ENCODE data around the gene TSPO.
"Not testable (repeated sequence)": the region's sequence is repeated elsewhere in the genome, so short reads cannot be mapped to it uniquely, and the experiment has no call there.

Gene TSPO

DNA sequence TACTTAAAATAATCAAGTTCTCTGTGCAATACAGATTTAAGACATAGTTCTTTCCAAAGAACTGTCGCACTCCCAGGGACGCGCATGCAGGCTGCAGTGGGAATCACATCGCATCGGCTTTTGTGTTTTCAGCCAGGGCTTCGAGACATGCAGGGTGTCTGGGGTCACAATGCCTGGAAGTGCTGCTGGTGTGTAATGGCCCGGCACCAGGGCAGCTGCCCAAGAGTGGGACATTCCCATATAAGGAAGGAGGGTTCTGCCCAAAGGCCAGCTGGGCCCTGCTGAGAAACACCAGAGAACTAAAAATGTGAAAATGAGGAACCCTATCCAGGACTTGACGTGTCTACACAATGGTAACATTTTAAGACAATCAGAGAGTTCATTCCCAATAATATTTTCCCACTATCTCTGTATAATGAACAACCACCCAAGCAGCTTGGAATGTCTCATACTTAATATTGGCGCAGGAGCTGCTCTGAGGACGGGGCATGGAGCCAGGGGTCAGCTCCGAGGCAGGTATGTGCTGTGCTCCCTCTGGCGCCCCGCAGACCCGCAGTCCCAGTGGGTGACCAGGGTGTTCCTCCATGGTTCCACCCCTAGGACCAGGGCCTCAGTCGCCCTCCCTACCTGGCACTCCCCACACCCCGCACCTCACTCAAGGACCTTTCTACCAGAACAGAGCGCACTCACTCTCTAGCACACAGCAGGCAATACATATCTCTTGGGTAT, 19.4 kb upstream of the TSPO start:
- DNase-seq (ENCODE audit: low read depth in 2 of 2): no peak

DNA sequence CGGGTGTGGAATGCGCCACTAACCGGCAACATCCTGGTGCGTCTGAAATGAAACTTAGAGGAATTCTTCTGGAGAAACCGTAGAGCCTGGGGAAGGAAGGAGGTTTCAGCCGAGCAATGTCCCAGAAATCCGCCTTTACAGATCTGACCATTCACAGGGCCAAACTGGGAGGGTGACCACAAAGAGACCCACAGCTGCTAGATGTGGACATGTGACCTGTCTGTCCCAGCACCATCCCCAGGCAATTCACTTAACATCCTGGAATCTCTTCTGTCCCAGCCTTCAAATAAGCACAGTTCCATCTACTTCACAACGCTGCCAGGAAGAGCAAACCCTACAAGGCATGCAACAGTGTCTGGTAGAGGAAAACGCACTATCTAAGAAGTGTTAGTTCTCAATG, 18.0 kb upstream of the TSPO start:
- DNase-seq (ENCODE audit: low read depth in 2 of 2): no peak

DNA sequence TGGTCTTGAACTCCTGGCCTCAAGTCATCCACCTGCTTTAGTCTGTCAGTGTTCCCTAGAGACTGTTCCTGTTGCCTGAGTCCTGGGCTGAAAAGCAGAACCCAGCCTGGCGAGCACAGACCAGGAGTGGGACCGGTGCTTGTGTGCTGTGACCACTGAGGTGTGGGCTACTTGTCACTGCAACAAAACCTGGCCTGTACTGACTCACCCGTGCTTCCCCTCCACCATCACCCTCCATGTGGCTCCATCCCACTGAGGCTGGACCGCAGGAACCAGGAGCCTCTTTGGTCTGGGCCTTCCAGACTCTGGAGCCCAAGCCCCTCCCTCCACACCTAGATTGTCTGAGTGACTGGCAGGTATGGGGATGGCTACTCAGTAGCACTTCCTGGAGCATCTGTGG, 16.8 kb upstream of the TSPO start:
- DNase-seq (ENCODE audit: low read depth in 2 of 2): no peak

DNA sequence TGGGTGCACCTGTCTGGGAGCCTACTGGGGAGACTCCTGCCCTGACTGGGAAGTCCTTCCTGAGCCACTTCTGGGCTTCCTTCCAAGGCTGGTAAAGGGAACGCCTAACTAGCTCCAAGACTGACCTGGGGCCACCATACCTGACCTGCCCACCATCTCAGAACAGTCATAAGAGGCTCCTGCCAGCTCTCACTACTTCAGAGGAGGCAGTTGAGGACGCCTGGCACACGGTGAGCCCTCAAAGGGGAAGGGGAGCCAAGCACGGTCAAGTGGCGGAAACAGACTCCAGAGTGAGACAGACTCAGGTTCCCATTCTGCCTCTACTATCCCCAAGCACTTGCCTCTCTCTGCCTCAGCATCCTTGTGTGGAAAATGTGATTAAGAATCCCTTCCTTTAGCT, 15.8 kb upstream of the TSPO start:
- no peak for DNase-seq (ENCODE audit: low read depth in 2 of 2)

DNA sequence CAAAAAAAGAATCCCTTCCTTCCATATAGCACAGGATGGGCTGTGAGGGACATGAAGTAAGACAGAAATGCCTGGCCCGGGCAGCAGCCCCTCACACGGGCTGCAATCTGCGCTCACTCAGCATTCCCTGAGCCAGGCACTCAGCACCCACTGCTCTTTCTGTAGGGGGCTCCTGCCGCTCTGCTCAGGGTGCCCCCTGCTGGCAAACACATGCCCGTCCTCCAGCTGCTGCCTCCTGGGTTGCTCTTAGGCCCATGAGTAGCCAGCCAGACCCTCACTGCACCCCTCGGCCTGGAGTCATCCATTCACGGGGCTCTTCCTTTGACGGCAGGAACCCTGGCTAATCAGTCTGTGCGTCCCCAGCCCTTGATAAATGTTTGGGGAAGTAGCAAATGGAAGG, 15.1 kb upstream of the TSPO start:
- no peak for DNase-seq (ENCODE audit: low read depth in 2 of 2)

DNA sequence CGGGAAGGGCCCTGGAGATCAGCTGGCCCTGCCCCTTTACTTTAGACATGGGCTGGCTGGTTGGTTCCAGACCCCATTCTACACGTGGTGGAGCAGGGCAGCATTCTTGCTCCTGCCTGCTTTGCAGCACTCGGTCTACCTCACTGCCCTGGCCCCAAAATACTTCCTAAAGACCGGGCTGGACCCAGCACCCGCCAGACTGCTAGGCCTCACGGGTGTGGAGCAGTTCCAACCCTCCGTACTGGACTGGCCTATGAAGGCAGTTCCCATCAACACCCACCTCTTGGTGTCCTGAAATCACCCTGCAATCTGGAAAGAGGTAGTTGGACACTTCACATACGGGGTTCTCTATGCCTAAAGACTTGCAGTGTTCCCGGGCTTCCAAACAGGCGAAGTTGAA, 14.6 kb upstream of the TSPO start:
- no peak for DNase-seq (ENCODE audit: low read depth in 2 of 2)

DNA sequence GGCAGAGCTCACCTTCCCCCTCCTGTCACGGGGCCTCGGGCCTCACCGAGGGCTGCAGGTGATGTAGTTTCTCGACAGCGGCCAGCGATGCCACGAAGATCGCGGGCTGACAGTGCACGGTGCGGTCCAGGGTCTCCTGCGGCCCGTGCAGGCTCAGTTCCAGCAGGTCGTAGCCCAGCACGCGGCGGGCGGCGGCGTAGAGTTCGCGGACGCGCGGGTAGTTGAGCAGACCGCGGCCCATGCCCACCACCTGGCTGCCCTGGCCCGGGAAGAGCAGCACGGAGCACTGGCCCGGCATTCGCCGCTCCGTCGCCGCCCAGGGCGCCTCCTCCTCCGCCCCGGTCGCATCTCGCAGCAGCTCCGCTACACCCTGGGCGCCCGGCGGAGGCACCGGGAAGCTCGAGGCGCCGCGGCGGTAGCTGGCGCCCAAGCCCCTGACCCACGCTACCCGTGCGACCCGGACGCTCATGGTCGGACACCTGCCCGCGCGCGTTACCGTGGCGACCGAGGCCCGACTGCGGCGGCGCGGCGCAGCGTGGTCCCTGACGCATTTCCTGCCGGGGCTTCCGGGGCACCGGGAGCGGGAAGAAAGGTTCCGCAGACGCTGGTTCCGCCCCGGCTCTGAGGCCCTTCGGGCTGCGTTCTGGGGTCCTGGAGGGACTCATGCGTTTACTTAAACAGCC, 8.3 kb upstream of the TSPO start, which contains the start of gene MCAT:
MCAT (minus strand) TSS at position 519 of the 683 bp plus-strand sequence; CDS start at position 469, 50 bp downstream.
- peak; percentile 49 to 66 for DNase-seq (ENCODE audit: low read depth in 2 of 2)

DNA sequence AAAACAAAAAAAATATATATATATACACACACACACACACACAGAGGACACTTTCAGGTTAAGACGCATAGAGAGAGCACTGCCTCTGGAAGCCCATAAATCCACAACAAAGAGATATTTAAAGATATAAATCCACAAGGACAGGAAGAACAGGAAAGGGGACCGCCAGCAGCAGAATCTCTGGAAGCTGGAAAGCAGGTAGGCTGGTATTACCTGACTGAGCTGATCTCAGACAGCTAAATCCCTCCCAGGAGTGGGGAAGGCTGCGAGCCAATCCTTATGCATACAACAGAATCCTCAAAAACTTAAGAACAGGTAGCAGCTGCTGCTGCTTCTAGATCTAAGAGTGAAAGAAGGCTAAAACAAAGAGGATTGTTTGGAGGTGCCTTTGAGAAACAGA, 6.4 kb upstream of the TSPO start:
- DNase-seq (ENCODE audit: low read depth in 2 of 2): no peak

DNA sequence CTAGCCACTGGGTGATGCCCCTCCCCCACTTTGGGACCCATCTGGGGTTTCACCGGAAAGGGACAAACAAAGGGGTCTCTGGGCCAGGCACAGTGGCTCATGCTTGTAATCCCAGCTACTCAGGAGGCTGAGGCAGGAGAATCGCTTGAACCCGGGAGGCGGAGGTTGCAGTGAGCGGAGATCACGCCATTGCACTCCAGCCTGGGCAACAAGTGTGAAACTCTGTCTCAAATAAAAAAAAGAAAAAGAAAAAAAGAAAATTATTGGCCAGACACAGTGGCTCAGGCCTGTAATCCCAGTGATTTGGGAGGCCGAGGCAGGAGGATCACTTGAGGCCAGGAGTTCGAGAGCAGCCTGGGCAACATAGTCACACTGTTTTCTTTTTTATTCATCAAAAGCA, 6.0 kb upstream of the TSPO start:
- not testable (repeated sequence) for DNase-seq (ENCODE audit: low read depth in 2 of 2)

DNA sequence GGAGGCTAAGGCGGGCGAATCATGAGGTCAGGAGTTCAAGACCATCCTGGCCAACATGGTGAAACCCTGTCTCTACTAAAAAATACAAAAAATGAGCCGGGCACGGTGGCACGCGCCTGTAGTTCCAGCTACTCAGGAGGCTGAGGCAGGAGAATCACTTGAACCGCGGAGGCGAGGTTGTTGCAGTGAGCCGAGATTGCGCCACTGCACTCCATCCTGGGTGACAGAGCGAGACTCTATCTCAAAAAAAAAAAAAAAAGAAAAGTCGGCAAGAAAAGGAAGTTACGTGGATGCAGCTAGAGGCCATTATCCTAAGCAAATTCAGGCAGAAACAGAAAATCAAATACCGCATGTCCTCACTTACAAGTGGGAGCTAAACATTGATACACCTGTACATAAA, 5.0 kb upstream of the TSPO start:
- DNase-seq (ENCODE audit: low read depth in 2 of 2): not testable (repeated sequence)

DNA sequence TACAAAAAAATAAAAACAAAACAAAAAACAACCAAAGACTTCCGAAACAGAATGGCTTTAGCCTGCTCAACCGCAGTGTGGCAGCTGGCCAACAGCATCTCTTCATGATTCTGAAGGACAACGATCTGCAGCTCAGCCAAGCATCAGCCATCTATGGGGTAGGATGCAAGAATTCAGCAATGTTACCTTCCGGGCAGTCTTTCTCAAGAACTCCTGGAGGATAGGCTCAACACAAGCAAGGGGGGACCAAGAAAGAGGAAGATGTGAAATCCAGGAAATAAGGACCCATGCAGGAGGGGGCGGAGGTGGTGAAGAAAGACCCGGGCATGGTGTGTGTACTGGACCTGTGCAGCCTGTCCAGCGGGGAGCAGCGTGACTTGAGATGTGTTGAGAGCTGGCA, 3.5 kb upstream of the TSPO start:
- DNase-seq (ENCODE audit: low read depth in 2 of 2): no peak

DNA sequence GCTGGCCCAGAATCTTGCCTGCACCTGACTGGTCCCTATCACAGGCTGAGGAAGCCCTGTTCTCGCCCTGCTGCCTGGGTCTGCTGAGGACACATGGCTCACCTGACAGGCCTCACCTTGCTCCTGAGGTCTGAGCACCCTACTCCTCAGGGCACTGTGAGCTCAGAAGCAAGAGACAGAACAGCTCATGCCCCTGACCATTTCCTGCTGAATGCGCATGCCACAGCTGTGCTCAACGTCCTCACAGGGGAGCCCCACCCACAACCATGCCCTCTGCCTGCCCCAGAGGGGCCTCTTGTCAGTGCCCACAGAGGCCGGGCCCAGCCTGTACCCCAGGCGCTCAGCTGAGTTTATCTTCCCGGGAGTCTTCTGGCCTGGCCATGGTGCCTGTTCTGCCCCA, 2.8 kb upstream of the TSPO start:
- no peak for DNase-seq (ENCODE audit: low read depth in 2 of 2)

DNA sequence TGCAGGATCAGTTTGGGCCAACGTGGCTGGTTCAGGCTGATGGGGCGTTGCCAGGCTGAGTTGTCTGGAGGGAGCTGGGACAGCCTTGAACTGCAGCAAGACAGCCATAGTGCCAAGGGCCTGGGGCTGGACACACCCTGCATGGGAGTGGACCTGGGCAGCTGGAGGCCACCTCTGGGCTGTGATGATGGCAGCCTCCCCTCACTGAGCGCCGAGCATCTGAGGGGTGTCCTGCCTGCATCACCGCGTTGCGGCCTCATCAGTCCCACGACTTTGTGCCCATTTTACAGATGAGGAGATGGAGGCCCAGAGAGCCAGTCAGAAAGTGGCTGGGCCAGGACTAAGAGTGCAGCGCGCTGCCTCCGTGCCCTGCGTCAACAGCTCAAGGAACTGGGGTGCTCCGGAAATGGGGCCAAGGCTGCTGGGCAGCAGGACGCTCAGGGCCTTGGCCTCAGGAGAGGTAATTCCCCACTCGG, 590 bp upstream of the TSPO start:
- no peak for DNase-seq (ENCODE audit: low read depth in 2 of 2)

DNA sequence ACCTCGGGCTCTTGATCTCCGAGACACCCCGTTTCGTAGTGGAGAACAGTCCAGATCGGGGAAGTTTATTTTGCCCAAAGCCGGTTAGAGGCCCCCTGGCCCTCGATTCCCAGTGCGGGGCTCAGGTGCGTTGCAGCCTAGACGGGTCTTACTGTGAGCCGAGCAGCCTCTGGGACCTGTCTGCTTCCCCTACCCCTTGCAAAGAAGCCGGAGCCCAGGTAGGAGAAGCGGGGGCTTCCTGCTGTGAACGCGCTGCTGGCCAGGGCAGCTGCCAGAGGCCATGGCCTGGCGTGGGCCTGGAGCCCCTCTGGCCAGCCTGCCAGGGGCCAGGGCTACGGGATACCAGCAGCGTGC, 621 bp downstream of the TSPO start:
- no peak for DNase-seq (ENCODE audit: low read depth in 2 of 2)

DNA sequence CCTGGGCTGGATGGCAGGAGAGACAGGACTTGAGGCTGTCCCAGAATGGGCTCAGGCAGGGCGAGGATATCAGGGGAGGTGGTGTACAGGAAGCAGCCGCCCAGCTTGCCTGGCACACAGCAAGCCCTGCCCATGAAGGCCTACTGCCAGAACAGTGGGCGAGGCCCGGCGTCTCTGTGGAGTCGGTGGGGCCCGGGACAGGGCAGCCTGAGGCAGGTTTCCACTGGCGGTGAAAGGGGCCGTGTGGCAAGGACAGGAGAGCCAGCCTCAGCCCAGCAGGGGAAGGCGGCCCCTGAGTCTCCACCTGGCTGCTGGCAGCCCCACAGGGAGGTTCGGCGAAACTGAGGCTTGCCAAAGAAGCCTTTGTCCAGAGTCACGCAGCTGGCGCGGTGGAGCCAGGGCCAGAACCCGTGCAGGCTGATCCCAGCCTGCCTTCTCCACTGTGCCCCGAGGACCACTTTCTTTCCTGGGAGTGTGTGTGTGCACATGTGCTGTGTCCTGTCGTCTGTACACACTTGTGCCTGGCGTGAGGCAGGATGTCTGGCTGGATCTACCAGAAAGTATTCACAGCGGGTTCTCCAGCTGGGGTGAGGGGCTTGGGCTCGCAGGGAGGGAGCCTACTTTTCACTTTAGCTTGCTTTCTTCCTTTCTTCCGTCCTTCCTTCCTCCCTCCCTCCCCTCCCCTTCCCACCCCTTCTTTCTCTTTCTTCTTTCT, 1.2 kb downstream of the TSPO start:
- DNase-seq (ENCODE audit: low read depth in 2 of 2): peak; percentile 17 to 34

DNA sequence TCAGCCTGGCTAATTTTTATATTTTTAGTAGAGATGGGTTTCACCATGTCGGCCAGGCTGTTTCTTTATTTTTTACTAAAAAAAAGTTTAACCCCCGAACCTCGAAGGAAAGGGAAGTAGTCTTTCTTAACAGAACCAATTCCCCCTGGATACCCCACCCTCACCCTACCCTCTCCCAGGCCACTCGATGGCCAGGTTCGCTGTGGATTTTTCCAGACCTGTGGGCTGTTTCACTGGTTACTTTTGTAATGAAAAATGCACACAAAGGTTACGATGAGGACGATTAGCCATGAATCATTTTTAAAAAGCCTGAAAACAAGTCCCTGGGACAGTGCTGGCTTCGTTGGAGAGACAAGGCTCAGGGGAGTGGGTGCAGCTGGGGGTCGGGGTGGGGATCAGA, 2.5 kb downstream of the TSPO start:
- DNase-seq (ENCODE audit: low read depth in 2 of 2): no peak

DNA sequence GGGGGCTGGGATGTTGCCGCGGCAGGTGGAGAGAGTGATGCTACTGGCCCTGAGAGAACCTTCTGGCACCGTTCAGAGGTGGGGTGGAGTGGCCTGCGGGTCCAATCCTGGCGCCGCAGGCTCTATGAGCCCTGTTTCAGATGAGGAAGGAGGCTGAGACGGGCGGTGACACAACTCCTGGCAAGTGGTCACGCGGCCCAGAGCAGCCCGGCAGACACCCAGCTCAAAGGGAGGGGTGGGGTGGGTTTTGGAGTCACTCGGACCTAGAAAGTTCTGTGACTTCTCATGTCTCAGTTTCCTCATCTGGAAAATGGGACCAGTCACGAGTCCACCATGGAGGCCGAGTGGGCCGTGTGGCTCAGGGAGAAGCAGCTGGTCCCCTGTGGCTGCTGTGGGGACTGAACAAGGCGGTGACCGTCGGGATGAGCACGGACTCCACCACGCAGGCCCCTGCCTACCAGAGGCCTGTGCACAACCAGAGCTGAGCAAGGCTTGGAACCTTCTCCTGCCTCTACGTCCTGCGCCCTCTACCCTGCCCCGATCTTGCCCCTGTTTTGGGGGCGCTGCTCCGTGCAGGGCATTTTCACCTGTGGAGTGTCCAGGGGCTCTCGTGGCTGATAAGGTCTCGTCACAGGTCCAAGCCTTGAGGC, 3.7 kb downstream of the TSPO start:
- DNase-seq (ENCODE audit: low read depth in 2 of 2): no peak

DNA sequence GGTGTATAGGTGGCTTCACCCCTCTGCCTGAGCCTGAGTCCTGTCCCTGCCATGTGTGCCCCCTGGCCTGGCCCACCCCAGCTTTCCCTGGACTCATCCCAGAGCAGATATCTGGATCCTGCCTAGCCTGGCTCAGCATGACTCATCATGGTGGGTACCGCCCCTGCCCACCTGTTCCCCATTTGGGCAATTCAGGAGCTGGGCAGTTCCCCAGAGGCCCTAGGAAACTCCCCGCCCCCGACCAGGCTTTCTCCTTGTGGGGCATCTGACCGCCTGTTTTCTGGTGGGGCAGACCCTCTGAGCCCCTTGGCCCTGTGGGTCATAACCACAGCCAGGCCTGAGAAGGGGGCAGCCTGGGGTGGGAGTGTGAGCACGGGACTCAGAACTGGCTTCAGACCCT, 4.4 kb downstream of the TSPO start:
- DNase-seq (ENCODE audit: low read depth in 2 of 2): no peak

DNA sequence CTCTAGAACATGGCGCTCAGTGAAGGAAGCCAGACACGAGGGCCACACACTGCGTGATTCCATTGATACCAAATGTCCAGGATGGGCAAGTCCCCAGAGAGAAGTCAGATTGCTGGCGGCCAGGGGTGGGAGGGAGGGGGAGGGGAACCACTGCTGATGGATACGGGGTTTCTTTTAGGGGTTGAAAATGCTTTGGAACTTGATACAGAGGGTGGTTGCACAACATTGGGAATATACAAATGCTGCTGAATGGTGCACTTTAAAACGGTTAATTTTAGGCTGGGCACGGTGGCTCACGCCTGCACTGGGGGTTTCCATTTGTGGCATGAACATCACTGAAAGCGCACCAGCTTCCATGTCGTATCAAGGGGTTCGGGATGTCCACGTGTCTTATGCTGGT, 5.1 kb downstream of the TSPO start:
- DNase-seq (ENCODE audit: low read depth in 2 of 2): no peak

DNA sequence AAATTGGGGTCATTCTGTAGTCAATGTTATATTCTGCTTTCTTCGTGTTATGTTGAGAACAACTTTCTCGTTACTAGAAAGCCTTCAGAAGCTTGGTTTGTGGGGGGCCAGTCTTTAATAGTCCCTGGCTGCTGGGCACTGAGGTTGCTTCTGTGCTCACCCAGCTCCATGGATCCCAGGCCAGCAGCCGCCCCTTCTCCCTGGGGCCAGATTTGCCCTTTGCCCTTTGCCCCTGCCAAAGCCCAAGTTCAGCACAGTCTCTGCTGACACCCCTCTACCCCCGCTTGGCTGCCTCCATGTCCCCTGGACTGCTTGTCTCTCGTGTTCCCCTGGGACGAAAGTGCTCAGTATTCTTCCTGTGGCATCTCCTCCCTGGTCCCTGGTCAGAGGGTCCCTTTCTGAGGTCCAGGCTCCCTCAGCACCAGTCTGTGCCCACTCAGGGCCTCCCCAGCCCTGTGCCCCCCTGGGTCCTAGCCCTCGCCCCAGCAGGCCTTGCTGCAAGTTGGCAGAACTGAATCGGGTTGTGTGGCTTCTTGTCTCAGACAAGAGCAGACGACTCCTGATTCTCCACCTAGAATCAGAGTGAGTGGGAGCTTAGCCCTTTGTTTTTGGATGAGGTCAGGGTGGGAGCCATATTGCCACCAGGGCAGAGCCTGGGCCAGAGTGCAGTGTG, 6.7 kb downstream of the TSPO start:
- no peak for DNase-seq (ENCODE audit: low read depth in 2 of 2)

DNA sequence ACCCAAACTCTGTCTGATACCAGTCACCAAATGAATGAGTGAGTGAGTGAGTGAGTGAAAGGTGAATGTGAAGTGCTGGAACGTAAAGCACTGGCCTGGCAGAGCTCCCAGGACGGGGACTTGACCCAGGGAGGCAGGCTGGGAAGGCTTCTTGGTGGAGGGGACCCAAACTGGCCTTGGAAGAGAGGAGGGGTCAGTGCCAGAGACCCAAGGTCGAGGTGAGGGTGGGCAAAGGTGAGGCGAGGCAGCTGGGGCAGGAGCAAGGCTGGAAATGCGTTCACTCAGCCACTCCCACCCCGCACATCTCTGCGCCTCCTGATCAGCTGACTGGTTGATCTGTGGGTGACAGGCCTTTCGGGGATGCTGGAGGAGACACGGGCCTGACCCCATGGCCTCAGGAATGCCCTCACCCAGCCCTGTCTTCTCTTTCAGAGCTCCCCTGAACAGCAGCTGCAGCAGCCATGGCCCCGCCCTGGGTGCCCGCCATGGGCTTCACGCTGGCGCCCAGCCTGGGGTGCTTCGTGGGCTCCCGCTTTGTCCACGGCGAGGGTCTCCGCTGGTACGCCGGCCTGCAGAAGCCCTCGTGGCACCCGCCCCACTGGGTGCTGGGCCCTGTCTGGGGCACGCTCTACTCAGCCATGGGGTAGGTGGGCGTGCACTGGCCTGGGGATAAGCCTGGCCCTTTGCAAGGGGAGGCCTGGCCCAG, 7.6 kb downstream of the TSPO start:
- DNase-seq (ENCODE audit: low read depth in 2 of 2): no peak

All from stimulated activated CD8-positive, alpha-beta memory T cell treated with anti-CD3 and anti-CD28 coated beads, Interleukin-15, amount 100 ng/mL, for 4 hours (primary cell).